ENCODE measurements around the gene EFNA5.

DNA sequence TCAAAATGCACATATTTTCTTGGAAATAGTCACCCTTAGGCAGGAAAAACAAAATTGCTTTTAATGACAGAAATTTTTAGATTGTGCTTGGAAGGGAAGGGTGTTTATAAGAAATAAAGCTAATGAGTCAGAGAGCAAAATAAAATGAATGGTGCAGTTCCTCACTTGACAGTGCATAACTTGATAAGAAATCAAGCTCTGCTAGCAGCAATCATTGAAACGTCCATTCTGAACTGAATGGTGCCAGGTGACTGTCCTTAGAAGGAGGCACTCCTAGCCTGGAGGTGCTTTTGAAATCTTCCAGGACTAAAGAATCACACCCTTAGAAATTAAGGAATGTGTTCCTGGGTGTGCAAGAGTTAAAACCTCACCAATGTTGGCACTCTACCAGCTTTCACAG, 202.5 kb downstream of the EFNA5 start:
- TF ChIP-seq POLR2A (IDR thresholded peaks at IDR 0.05; ENCODE audit: low read depth, low read length), result no peak
- TF ChIP-seq PAX5 (IDR thresholded peaks at IDR 0.05; ENCODE audit: insufficient read depth, low read length, severe bottlenecking), result no peak
